Endothelial cell of umbilical vein (primary cell): Measurements from ENCODE around the gene LAPTM4A. TPM values are rescaled to one million over a fixed set of nuclear protein-coding genes. Genes with fewer than 3 reads are reported as not detected.
"Not testable (repeated sequence)": the region's sequence is repeated elsewhere in the genome, so short reads cannot be mapped to it uniquely, and the experiment has no call there.

ENCODE experiments used
- BruUV-seq: library from RNA; stranded (reverse); fragments of 400-500 nt; replicated peaks from 2 replicates; lab custom pipeline; 2021; lab: Mats Ljungman, UMichigan
- CTCF ChIA-PET: fragments of 300-600, 350-600 bp; sonication (Branson Sonifier 250); formaldehyde crosslinking; loops from one replicate; lab custom pipeline; 2021; ENCODE audit warnings: antibody characterized with exemption, inconsistent platforms; lab: Charles Lee
- POLR2A ChIA-PET: fragments of 300-600, 350-600 bp; sonication (Branson Sonifier 250); formaldehyde crosslinking; loops from one replicate; lab custom pipeline; 2021; ENCODE audit warnings: antibody characterized with exemption, inconsistent platforms; lab: Charles Lee
- DNase-seq: peaks from one replicate; pipeline ENCODE4 v3.0.0-alpha.2; 2011; ENCODE audit warnings: low read depth, low spot score
- FAIRE-seq: peaks from 2 replicates; lab custom pipeline; 2011; peaks lifted over from hg19 to GRCh38; lab: Jason Lieb, UNC
- H2AFZ ChIP-seq: 2 replicates; pipeline ENCODE4 v1.6.0; 2012; ENCODE audit warnings: low read depth, low read length, control low read depth, inconsistent platforms
- H3K27ac ChIP-seq: 2 replicates; pipeline ENCODE4 v1.5.1; 2011; ENCODE audit warnings: low read depth, mild to moderate bottlenecking, control low read depth, low read length, moderate library complexity; ENCODE audit not compliant: insufficient read depth
- H3K27me3 ChIP-seq, 2 experiments: 2 replicates each; pipeline versions ENCODE4 v1.6.0 to v1.6.1; 2011; ENCODE audit warnings: low read length in 2 of 2, mixed read lengths in 1 of 2; ENCODE audit not compliant: control insufficient read depth in 2 of 2, insufficient read depth in 2 of 2
- H3K36me3 ChIP-seq, 2 experiments: 2 replicates in 1 of 2; 3 replicates in 1 of 2; pipeline ENCODE4 v1.5.1; 2011; ENCODE audit warnings: low read length in 2 of 2, mild to moderate bottlenecking in 1 of 2, moderate library complexity in 1 of 2; ENCODE audit not compliant: control insufficient read depth in 2 of 2, insufficient read depth in 2 of 2; ENCODE audit errors: extremely low read depth in 1 of 2
- H3K4me1 ChIP-seq: 3 replicates; pipeline ENCODE4 v1.5.1; 2011; ENCODE audit warnings: mild to moderate bottlenecking, low read length; ENCODE audit not compliant: control insufficient read depth, insufficient read depth; ENCODE audit errors: extremely low read depth
- H3K4me2 ChIP-seq: 2 replicates; pipeline ENCODE4 v1.6.1; 2011; ENCODE audit warnings: low read length, control low read depth, mixed read lengths; ENCODE audit not compliant: insufficient read depth
- H3K4me3 ChIP-seq, 3 experiments: fragments of 200-600 bp in 1 of 3; sonication (generic), shearing (Covaris generic) in 1 of 3; replicated peaks in 1 of 3; 2 replicates each; pipeline ENCODE4 v1.5.1; 2011 to 2016; ENCODE audit warnings: control low read depth in 3 of 3, low read length in 3 of 3, mild to moderate bottlenecking in 2 of 3, inconsistent platforms in 1 of 3, low read depth in 1 of 3, moderate library complexity in 1 of 3; ENCODE audit not compliant: insufficient read depth in 1 of 3
- H3K79me2 ChIP-seq: 2 replicates; pipeline ENCODE4 v1.6.0; 2012; ENCODE audit warnings: low read length, inconsistent platforms; ENCODE audit not compliant: control insufficient read depth, insufficient read depth
- H3K9ac ChIP-seq: replicated peaks from 2 replicates; pipeline ENCODE3; 2011; ENCODE audit warnings: low read length, control low read depth; ENCODE audit not compliant: insufficient read depth; ENCODE audit errors: extremely low read depth
- H3K9me1 ChIP-seq: replicated peaks from 3 replicates; pipeline ENCODE4 v1.6.0; 2011; ENCODE audit warnings: mild to moderate bottlenecking, low read length; ENCODE audit not compliant: control insufficient read depth, insufficient read depth; ENCODE audit errors: extremely low read depth
- H3K9me3 ChIP-seq: replicated peaks from 2 replicates; pipeline ENCODE4 v1.5.1; 2012; ENCODE audit warnings: low read length, inconsistent platforms; ENCODE audit not compliant: control insufficient read depth, insufficient read depth
- H4K20me1 ChIP-seq: replicated peaks from 2 replicates; pipeline ENCODE3; 2011; ENCODE audit warnings: mild to moderate bottlenecking, low read length; ENCODE audit not compliant: control insufficient read depth, insufficient read depth; ENCODE audit errors: extremely low read depth
- CTCF ChIP-seq, 2 donors: IDR thresholded peaks; 1 replicate in 1 of 2; 2 replicates in 1 of 2; pipeline ENCODE4 v1.5.1; 2011; ENCODE audit warnings: low read length in 2 of 2, mild to moderate bottlenecking in 2 of 2, moderate library complexity in 2 of 2, control low read depth in 1 of 2, inconsistent platforms in 1 of 2, low read depth in 1 of 2; ENCODE audit not compliant: insufficient read depth in 1 of 2; ENCODE audit errors: extremely low read depth in 1 of 2
- EZH2 ChIP-seq: IDR thresholded peaks from 2 replicates; pipeline ENCODE4 v1.6.1; 2012; ENCODE audit warnings: borderline replicate concordance, low read depth, mild to moderate bottlenecking, moderate library complexity, low read length, inconsistent platforms; ENCODE audit not compliant: severe bottlenecking
- FOS ChIP-seq: IDR thresholded peaks from 2 replicates; pipeline ENCODE4 v1.6.1; 2011; ENCODE audit warnings: mild to moderate bottlenecking, low read length, moderate library complexity, borderline replicate concordance; ENCODE audit not compliant: insufficient read depth
- GATA2 ChIP-seq: IDR thresholded peaks from 2 replicates; pipeline ENCODE4 v1.7.0; 2011; ENCODE audit warnings: low read depth, mild to moderate bottlenecking, moderate library complexity, mixed read lengths, low read length; ENCODE audit not compliant: insufficient read length, insufficient read depth
- JUN ChIP-seq: IDR thresholded peaks from 2 replicates; pipeline ENCODE4 v1.6.1; 2011; ENCODE audit warnings: borderline replicate concordance, low read depth; ENCODE audit not compliant: insufficient read length, insufficient read depth
- MYC ChIP-seq: IDR thresholded peaks from one replicate; pipeline ENCODE4 v1.6.1; 2011; ENCODE audit warnings: mild to moderate bottlenecking, low read depth, low read length
- POLR2A ChIP-seq: IDR thresholded peaks from 2 replicates; pipeline ENCODE4 v1.6.1; 2012; ENCODE audit warnings: low read depth, mild to moderate bottlenecking, control low read depth, low read length
- POLR2AphosphoS5 ChIP-seq: IDR thresholded peaks from 2 replicates; pipeline ENCODE4 v1.6.1; 2012; ENCODE audit warnings: low read depth, mild to moderate bottlenecking, control low read depth, low read length, moderate library complexity; ENCODE audit not compliant: insufficient read depth
- dilution Hi-C: fragments of 300-500 bp; cut with MboI; formaldehyde crosslinking; loops from one replicate; pipeline ENCODE4 v1.15.0; 2019; ENCODE audit warnings: low sequenced_read_pairs; ENCODE audit not compliant: extremely low pct_ligation_motif_present
- intact Hi-C: fragments of 100-400 bp; cut with micrococcal nuclease; formaldehyde crosslinking; loops from one replicate; pipeline ENCODE4 v1.10.0; 2022
- polyA plus RNA-seq, 4 experiments: library from polyadenylated mRNA; depleted of rRNA in 3 of 4; stranded (reverse) in 3 of 4; unstranded in 1 of 4; fragments of >200 nt; gene quantifications; 2 replicates each; pipeline versions ENCODE4 v1.2.1 to v1.2.3, GENCODE V29; 2011 to 2012; ENCODE audit warnings: missing spikeins in 1 of 4
- total RNA-seq: library from RNA; stranded (reverse); gene quantifications from 2 replicates; pipeline ENCODE4 v1.2.3, GENCODE V29; 2021
- TF ChIP-seq, protein P1 (sequence below): IDR thresholded peaks from 2 replicates; pipeline ENCODE4 v1.6.1; 2011; ENCODE audit not compliant: insufficient read depth, insufficient read length

The LAPTM4A gene
- total and polyA plus RNA-seq, 2 donors (not counting 3 experiments of a cell fraction or from before 2014, with no cell fraction given): 155 to 427 TPM

- H3K79me2 ChIP-seq: peaks cover 71% of the 10 kb centered on the region
- ChIA-PET POLR2A (interaction anchor here (0.7 to 1.4 kb wide), 2 partner anchors 11 to 13 kb away, joined by 3 read pairs; no protein-coding TSS in a partner anchor), CTCF (interaction anchor here (1.0 to 12.6 kb wide), 7 partner anchors 12 to 93 kb away, joined by 3 to 146 read pairs (median 6); no protein-coding TSS in a partner anchor)
- peak overlapping the region; percentile 94 for H3K27ac ChIP-seq
- no peaks in the 10 kb centered on the region for H3K27me3 ChIP-seq
- H3K4me3 ChIP-seq: peak overlapping the region in 2 of 3 experiments; percentile 51 to 97
- H3K4me1 ChIP-seq: peaks cover 37% of the 10 kb centered on the region
- dilution Hi-C loops (no loop called here), intact Hi-C loops (no loop called here)
- TF ChIP-seq FOS (no peak), JUN (no peak), EZH2 (no peak), MYC (no peak), GATA2 (no peak), POLR2A (no peak), POLR2AphosphoS5 (no peak), CTCF (IDR thresholded peaks at IDR 0.05; ENCODE audit: extremely low read depth in 1 of 2, insufficient read depth in 1 of 2, low read depth in 1 of 2, low read length in 2 of 2) (no peak)
- TF ChIP-seq, protein P1, sequence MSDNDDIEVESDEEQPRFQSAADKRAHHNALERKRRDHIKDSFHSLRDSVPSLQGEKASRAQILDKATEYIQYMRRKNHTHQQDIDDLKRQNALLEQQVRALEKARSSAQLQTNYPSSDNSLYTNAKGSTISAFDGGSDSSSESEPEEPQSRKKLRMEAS: no peak
- no peaks in the 10 kb centered on the region for H3K36me3 ChIP-seq
- peak; percentile 36 for DNase-seq
- no peaks in the 10 kb centered on the region for H4K20me1 ChIP-seq
- H3K9me1 ChIP-seq: no peaks in the 10 kb centered on the region
- H3K9me3 ChIP-seq: no peaks in the 10 kb centered on the region
- H2AFZ ChIP-seq: no peak overlapping the region
- H3K9ac ChIP-seq: peak overlapping the region; percentile 94
- peak overlapping the region; percentile 91 for H3K4me2 ChIP-seq
- no TSS peak for BruUV-seq
- FAIRE-seq: no peak
These were observed 2.7 kb downstream of the LAPTM4A start for GRCh38 chr2:20048488-20049448.

DNA sequence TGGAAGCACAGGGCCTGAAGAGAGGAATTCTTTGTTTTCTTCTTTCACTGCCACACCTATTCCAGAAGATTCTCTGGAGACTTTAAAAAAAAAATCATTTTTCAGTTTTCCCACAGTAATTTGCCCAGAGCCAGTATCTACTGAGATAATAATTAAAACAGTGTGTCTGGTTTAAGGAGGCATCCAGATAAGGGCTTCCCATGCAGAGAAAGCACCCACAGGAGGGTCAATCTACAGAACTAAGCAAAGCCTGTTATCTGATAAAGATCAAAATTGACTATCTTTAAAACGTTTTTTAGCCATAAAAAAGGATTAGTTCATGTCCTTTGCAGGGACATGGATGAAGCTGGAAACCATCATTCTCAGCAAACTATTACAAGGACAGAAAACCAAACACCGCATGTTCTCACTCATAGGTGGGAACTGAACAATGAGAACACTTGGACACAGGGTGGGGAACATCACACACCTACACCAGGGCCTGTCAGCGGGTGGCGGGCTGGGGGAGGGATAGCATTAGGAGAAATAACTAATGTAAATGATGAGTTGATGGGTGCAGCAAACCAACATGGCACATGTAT, 5.6 kb downstream of the LAPTM4A start:
- H4K20me1 ChIP-seq: not testable (repeated sequence)

More for the DNA sequence above, 5.6 kb downstream of the LAPTM4A start:
- H3K4me2 ChIP-seq, intact Hi-C loops, H3K9me3 ChIP-seq, H3K36me3 ChIP-seq, H3K27me3 ChIP-seq, H3K9ac ChIP-seq, BruUV-seq, H3K27ac ChIP-seq, POLR2A ChIA-PET, H3K9me1 ChIP-seq, dilution Hi-C loops, DNase-seq, H3K4me3 ChIP-seq, H2AFZ ChIP-seq, FAIRE-seq: not testable (repeated sequence)
- CTCF ChIA-PET: interaction anchor here (2.4 to 12.6 kb wide), 2 partner anchors 30 to 49 kb away, joined by 7 to 146 read pairs; no protein-coding TSS in a partner anchor
- peaks cover 88% of the 10 kb centered on the region for H3K79me2 ChIP-seq
- H3K4me1 ChIP-seq: peaks cover 46% of the 10 kb centered on the region
